Naive B cell (primary cell): Measurements from ENCODE around the gene CMTM2. TPM values are rescaled to one million over a fixed set of nuclear protein-coding genes. Genes with fewer than 3 reads are reported as not detected.

Source experiments
- polyA plus RNA-seq, 6 donors: library from polyadenylated mRNA; unstranded; fragments of 300-500 nt; fragmentation: Illumina TruSeq; gene quantifications; one replicate each; pipeline ENCODE4 v1.2.3, GENCODE V29; 2021; ENCODE audit warnings: low read depth in 6 of 6

The CMTM2 gene
- polyA plus RNA-seq, 6 donors from 2014 or later, result 1.0 to 4.1 (median 2.7) TPM; not detected in 3

Other genes with a start within 250 kb of the CMTM2 start
- gene CDH5, start 212.8 kb upstream of the CMTM2 start, polyA plus RNA-seq, result not detected
- not detected for gene BEAN1, start 152.2 kb upstream of the CMTM2 start, polyA plus RNA-seq
- gene TK2, start 29.3 kb upstream of the CMTM2 start, polyA plus RNA-seq, result 1 to 10 TPM; 1.8 to 5.9 (median 3.8) TPM
- gene CKLF, start 26.9 kb upstream of the CMTM2 start, polyA plus RNA-seq, result 100 to 1,000 TPM in 1 of 6 donors, 10 to 100 TPM in 5; 55.2 to 108 (median 67.7) TPM
- gene CMTM1, start 13.0 kb upstream of the CMTM2 start, polyA plus RNA-seq, result under 1 TPM in 4 of 6 donors, not detected in 2; 0.49 to 0.97 (median 0.70) TPM
- gene CMTM3, start 25.2 kb downstream of the CMTM2 start, polyA plus RNA-seq, result 10 to 100 TPM; 17.0 to 24.3 (median 19.1) TPM
- gene CMTM4, start 117.3 kb downstream of the CMTM2 start, polyA plus RNA-seq, result under 1 TPM in 1 of 6 donors, not detected in 5; 0.20 TPM
- 10 to 100 TPM; 10.5 to 33.8 (median 23.4) TPM for gene DYNC1LI2, start 172.1 kb downstream of the CMTM2 start, polyA plus RNA-seq
- gene TERB1, start 222.1 kb downstream of the CMTM2 start, polyA plus RNA-seq, result not detected